NCI-H2029 (cell line): ENCODE data around the gene MUL1.
"Not testable (repeated sequence)": the region's sequence is repeated elsewhere in the genome, so short reads cannot be mapped to it uniquely, and the experiment has no call there.

Source experiments
- DNase-seq: peaks from one replicate; lab custom pipeline; 2025; lab: John Stamatoyannopoulos, UW

Gene MUL1

GRCh38 chr1:20511518-20512428 lies 3.8 kb upstream of the MUL1 start:
- no peak for DNase-seq

- no peak for DNase-seq
Measured at GRCh38 chr1:20508411-20508771, 440 bp upstream of the MUL1 start.

GRCh38 chr1:20507248-20507563 lies 745 bp downstream of the MUL1 start:
- DNase-seq, result no peak

DNA sequence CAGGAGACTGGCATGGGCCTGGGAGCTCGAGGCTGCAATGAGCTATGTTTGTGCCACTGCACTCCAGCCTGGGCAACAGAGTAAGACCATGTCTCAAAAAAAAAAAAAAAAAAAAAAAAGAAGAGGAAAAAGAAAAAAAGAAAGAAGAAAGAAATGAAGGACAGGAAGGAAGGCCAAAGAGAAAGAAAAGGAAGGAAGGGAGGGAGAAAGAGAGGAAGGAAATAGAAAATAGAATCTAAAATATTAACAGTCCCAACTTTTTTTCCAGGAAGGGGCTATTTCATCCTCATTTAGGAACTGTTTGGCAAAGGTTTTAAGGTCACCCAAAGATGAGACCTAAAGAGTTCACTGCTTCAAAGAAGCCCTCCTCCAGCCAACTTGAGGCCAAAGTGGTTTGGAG lies 2.5 kb downstream of the MUL1 start:
- DNase-seq, result no peak

GRCh38 chr1:20500716-20501115 lies 7.2 kb downstream of the MUL1 start:
- DNase-seq, result no peak

DNA sequence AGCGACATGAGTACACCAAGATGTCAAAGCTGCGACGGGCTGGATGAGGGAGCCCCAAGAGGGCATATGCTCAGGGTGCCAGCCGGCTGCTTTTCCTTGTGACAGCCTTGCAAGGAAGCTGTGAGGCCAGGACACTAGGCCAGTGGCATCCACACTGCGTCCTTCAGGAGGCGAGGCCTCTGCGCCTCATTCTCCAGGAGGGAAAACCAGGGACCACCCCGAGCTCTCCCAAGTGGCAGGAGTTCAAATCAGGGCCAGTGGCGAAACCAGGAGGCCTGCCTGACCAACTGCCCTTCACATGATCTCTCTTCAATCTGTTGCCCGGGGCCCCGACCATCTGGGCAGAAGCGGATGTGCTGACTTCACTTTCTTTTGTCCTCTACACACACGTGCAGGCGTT lies 8.2 kb downstream of the MUL1 start:
- DNase-seq, result no peak

DNA sequence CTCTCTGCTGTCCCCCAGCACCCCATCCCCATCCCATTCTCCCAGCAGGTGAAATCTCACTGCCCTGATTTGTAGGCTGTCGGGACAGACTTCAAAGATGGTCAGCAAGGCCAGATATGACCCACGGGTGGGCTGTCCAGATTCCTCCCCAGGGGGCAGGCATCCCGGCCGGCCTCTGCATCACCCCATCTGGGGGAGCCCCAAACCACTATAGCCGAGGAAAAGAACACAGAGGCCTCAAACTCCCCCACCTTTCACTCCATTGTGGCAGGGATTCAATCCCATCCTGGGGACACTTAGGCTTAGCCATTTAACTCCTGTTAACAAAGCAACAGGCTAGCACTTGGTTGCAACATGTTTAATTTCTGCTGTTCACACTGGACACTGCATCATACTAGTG lies 8.8 kb downstream of the MUL1 start:
- no peak for DNase-seq

- no peak for DNase-seq
Measured at GRCh38 chr1:20498116-20498515, 9.8 kb downstream of the MUL1 start.

DNA sequence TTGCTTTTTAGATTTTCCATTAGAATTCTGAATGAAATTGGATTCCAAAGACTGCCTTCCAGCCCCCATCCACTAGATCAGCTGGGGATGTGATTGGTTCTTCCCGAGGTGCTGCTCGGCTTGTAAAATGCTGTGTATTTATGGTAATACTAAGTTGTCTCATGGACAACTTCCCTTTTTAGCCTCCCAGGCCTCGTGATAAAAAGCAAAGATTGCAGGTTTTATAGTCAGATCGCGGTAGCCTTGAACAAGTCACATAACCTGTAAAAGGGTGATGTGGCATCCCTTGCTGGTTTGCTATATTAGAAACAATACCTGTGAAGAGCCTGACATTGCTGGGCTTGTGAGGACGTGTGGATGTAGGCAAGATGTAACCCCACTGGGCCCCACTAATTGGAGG lies 10.4 kb downstream of the MUL1 start:
- DNase-seq, result no peak

GRCh38 chr1:20496725-20497383 lies 11.1 kb downstream of the MUL1 start:
- DNase-seq, result not testable (repeated sequence)

- no peak for DNase-seq
Measured at GRCh38 chr1:20496241-20496661, 11.7 kb downstream of the MUL1 start.

GRCh38 chr1:20495661-20496060 lies 12.3 kb downstream of the MUL1 start:
- no peak for DNase-seq

GRCh38 chr1:20494609-20495311 lies 13.2 kb downstream of the MUL1 start:
- DNase-seq, result no peak

GRCh38 chr1:20493839-20494608 lies 13.9 kb downstream of the MUL1 start:
- DNase-seq, result peak; percentile 68

GRCh38 chr1:20493309-20493708 lies 14.6 kb downstream of the MUL1 start:
- no peak for DNase-seq

- no peak for DNase-seq
Measured at GRCh38 chr1:20492751-20493150, 15.2 kb downstream of the MUL1 start.

DNA sequence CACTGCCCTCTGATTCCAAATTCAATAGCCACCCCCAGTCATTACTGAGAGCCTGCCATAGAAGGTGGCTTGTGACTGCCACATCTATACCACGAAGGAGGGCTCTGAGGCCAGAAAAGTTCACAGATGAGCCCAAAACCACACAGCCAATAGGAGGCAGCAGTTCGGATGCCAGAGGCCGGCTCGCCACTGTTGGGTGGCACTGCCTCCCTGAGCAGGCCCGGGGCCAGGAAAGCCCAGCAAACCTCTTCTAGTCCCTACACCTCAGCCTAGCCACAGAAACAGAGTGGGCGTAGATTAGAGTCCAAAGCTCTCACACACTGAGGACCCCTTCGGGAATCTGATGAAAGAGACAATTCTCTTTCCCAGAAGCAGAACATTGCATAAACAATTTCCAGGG lies 16.1 kb downstream of the MUL1 start:
- no peak for DNase-seq

GRCh38 chr1:20491178-20491577 lies 16.8 kb downstream of the MUL1 start:
- no peak for DNase-seq

- no peak for DNase-seq
Measured at GRCh38 chr1:20487236-20487590, 20.7 kb downstream of the MUL1 start.

GRCh38 chr1:20486457-20487235 lies 21.3 kb downstream of the MUL1 start:
- peak; percentile 35 for DNase-seq
